Measurements from ENCODE around the gene MSLN. TPM values are rescaled to one million over a fixed set of nuclear protein-coding genes. Genes with fewer than 3 reads are reported as not detected.
A peak's percentile ranks its signal among the peaks of the same experiment; 100 is the strongest.

Gene MSLN
- total RNA-seq, 2 experiments from 2014 or later, result not detected

- no peak overlapping the region for H3K4me3 Mint-ChIP-seq
- no peak overlapping the region for H3K27ac Mint-ChIP-seq
- CTCF ChIA-PET, result interaction anchor here (0.8 kb wide), 1 partner anchor 18 kb away, joined by 3 read pairs; no protein-coding TSS in a partner anchor
- no peak for DNase-seq
- peaks cover 2% of the 10 kb centered on the region for H3K4me1 Mint-ChIP-seq (ENCODE audit: low read depth)
- H3K27me3 Mint-ChIP-seq (ENCODE audit: low read depth), result peaks cover 3% of the 10 kb centered on the region
- no peaks in the 10 kb centered on the region for H3K9me3 Mint-ChIP-seq
- H3K36me3 Mint-ChIP-seq (ENCODE audit: low read depth), result peaks cover 7% of the 10 kb centered on the region
- intact Hi-C loops (cut with micrococcal nuclease), result loop anchor here (10.0 kb wide), 1 partner anchor 172 kb away; the partner anchor contains the start of gene LMF1
These were observed 41.9 kb downstream of the MSLN start for GRCh38 chr16:802461-802860.

GRCh38 chr16:802914-803753 lies 42.6 kb downstream of the MSLN start:
- Mint-ChIP-seq H3K27me3 (ENCODE audit: low read depth) (peaks cover 3% of the 10 kb centered on the region), H3K27ac (no peak overlapping the region), H3K36me3 (ENCODE audit: low read depth) (peaks cover 2% of the 10 kb centered on the region), H3K9me3 (no peaks in the 10 kb centered on the region), H3K4me3 (no peak overlapping the region), H3K4me1 (ENCODE audit: low read depth) (peaks cover 5% of the 10 kb centered on the region)
- DNase-seq, result no peak
- intact Hi-C loops (cut with micrococcal nuclease), result loop anchor here (10.0 kb wide), 1 partner anchor 172 kb away; the partner anchor contains the start of gene LMF1
- CTCF ChIA-PET, result interaction anchor here (0.6 to 0.8 kb wide), 2 partner anchors 19 to 247 kb away, joined by 3 to 4 read pairs; no protein-coding TSS in a partner anchor

DNA sequence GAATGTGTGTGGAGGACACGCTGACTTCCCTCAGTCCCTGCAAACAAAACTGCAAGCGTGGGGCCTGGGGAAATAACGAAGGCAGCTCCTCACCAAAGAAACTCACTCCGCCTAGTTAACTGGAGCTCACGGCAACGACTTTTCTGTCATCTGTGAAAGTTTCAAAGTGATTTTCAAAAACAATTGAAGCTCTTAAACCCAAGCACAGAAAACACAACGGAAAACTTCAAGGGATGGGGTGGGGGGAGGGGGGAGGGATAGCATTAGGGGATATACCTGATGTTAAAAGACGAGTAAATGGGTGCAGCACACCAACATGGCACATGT lies 43.2 kb downstream of the MSLN start:
- Mint-ChIP-seq H3K9me3 (no peaks in the 10 kb centered on the region), H3K4me3 (no peak overlapping the region), H3K4me1 (ENCODE audit: low read depth) (peaks cover 10% of the 10 kb centered on the region), H3K27me3 (ENCODE audit: low read depth) (peaks cover 3% of the 10 kb centered on the region), H3K36me3 (ENCODE audit: low read depth) (peaks cover under 1% of the 10 kb centered on the region), H3K27ac (no peak overlapping the region)
- intact Hi-C loops (cut with micrococcal nuclease), result loop anchor here (10.0 kb wide), 1 partner anchor 171 kb away; the partner anchor contains the start of gene LMF1
- CTCF ChIA-PET, result interaction anchor here (0.6 kb wide), 1 partner anchor 247 kb away, joined by 4 read pairs; no protein-coding TSS in a partner anchor
- DNase-seq, result no peak

DNA sequence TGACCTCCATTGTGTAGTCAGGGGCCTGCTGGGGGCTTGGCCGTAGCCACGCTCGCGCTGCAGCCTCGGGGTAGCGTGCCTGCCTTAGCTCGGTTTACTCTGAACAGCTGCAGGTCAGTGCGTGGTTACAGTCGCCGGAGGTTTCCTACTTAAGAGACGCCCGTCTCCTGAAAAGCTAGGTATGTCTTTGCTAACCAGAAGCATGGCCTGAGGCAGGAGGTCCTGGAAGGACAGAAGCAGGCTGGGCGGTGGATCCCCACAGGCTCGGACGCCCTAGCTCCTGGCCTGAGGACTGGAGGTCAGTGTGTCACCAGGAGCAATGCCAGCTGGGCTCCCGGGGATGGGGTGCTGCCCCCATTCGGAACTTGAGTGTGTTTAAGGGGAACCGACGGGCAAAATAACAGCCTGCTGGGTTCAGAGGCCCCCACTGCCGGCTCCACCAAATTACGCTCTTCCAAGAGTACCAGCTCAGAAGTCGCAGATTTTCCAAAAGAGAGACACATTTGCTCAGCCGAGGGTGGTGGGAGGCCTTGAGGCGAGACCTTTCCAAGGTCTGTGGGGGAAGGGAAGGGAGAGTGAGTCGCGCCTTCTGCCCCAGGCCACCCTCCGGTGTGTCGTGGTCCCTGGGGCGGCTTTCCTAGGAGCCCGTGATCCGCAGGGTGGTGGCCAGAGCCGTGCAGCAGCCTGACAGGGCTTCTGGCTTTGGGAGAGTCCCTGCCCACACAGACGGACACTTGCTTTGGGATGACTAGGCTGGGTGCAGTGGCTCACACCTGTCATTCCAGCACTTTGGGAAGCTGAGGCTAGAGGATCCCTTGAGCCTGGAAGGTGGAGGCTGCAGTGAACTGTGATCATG lies 43.9 kb downstream of the MSLN start:
- CTCF ChIA-PET, result interaction anchor here (0.6 kb wide), 1 partner anchor 246 kb away, joined by 4 read pairs; no protein-coding TSS in a partner anchor
- Mint-ChIP-seq H3K27me3 (ENCODE audit: low read depth) (peaks cover 3% of the 10 kb centered on the region), H3K27ac (no peak overlapping the region), H3K4me1 (ENCODE audit: low read depth) (peaks cover 11% of the 10 kb centered on the region), H3K36me3 (ENCODE audit: low read depth) (no peaks in the 10 kb centered on the region), H3K9me3 (no peaks in the 10 kb centered on the region), H3K4me3 (no peak overlapping the region)
- no peak for DNase-seq
- intact Hi-C loops (cut with micrococcal nuclease), result loop anchor here (10.0 kb wide), 1 partner anchor 170 kb away; the partner anchor contains the start of gene LMF1

DNA sequence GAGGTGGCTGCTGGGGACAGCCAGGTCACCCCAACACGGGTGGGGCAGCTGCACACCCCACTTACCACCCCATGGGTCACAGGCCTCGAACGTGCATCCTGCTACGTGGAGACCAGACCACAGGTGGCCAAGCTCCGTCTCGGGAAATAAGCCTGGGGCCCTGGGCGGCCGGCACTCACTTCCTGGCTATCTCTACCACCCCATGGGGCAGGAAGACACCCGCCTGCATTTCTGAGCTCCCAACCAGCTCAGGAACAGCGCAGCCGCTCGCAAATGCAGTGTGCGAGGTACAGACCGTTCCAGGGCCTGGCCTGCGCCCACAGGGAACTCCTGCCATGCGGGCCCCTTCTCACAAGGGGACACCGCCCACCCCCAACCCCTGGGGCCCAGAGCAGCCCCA lies 44.9 kb downstream of the MSLN start:
- H3K9me3 Mint-ChIP-seq, result no peaks in the 10 kb centered on the region
- intact Hi-C loops (cut with micrococcal nuclease), result loop anchor here (10.0 kb wide), 1 partner anchor 169 kb away; the partner anchor contains the start of gene LMF1
- CTCF ChIA-PET, result no interaction called here
- H3K4me1 Mint-ChIP-seq (ENCODE audit: low read depth), result peaks cover 11% of the 10 kb centered on the region
- peak overlapping the region; percentile 98 for H3K4me3 Mint-ChIP-seq
- no peak overlapping the region for H3K27ac Mint-ChIP-seq
- H3K27me3 Mint-ChIP-seq (ENCODE audit: low read depth), result peaks cover 3% of the 10 kb centered on the region
- no peaks in the 10 kb centered on the region for H3K36me3 Mint-ChIP-seq (ENCODE audit: low read depth)
- no peak for DNase-seq

- H3K27me3 Mint-ChIP-seq (ENCODE audit: low read depth), result no peaks in the 10 kb centered on the region
- intact Hi-C loops (cut with micrococcal nuclease), result loop anchor here (1.0 to 10.0 kb wide), 3 partner anchors 19 to 249 kb away; partner anchors contain the start of genes CHTF18, LMF1 and RPUSD1
- peak; percentile 91 for DNase-seq
- H3K9me3 Mint-ChIP-seq, result no peaks in the 10 kb centered on the region
- peak overlapping the region; percentile 88 for H3K27ac Mint-ChIP-seq
- peaks cover 11% of the 10 kb centered on the region for H3K4me1 Mint-ChIP-seq (ENCODE audit: low read depth)
- peak overlapping the region; percentile 98 for H3K4me3 Mint-ChIP-seq
- CTCF ChIA-PET, result no interaction called here
- H3K36me3 Mint-ChIP-seq (ENCODE audit: low read depth), result no peaks in the 10 kb centered on the region
These were observed 47.0 kb downstream of the MSLN start for GRCh38 chr16:807347-808084.

DNA sequence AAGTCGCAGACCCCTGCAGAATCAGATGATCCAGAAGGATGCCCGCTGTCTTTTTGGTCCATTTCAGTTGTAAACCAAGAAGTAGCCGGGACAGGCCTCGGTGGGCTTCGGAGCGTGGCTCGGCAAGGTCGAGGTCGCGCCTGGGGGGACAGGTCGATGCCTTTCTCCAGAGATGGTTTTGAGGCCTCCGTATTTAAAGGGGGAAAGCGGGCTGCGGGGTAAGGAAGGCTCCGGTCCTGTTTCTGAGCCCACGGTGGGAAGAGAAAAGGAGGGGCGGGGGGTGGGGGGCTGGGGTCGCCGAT lies 47.5 kb downstream of the MSLN start:
- H3K4me3 Mint-ChIP-seq, result peak overlapping the region; percentile 98
- H3K4me1 Mint-ChIP-seq (ENCODE audit: low read depth), result peaks cover 12% of the 10 kb centered on the region
- H3K27me3 Mint-ChIP-seq (ENCODE audit: low read depth), result peaks cover 4% of the 10 kb centered on the region
- CTCF ChIA-PET, result no interaction called here
- DNase-seq, result no peak
- no peaks in the 10 kb centered on the region for H3K36me3 Mint-ChIP-seq (ENCODE audit: low read depth)
- no peaks in the 10 kb centered on the region for H3K9me3 Mint-ChIP-seq
- H3K27ac Mint-ChIP-seq, result peak overlapping the region; percentile 88
- intact Hi-C loops (cut with micrococcal nuclease), result loop anchor here (10.0 kb wide), 1 partner anchor 167 kb away; the partner anchor contains the start of gene LMF1

DNA sequence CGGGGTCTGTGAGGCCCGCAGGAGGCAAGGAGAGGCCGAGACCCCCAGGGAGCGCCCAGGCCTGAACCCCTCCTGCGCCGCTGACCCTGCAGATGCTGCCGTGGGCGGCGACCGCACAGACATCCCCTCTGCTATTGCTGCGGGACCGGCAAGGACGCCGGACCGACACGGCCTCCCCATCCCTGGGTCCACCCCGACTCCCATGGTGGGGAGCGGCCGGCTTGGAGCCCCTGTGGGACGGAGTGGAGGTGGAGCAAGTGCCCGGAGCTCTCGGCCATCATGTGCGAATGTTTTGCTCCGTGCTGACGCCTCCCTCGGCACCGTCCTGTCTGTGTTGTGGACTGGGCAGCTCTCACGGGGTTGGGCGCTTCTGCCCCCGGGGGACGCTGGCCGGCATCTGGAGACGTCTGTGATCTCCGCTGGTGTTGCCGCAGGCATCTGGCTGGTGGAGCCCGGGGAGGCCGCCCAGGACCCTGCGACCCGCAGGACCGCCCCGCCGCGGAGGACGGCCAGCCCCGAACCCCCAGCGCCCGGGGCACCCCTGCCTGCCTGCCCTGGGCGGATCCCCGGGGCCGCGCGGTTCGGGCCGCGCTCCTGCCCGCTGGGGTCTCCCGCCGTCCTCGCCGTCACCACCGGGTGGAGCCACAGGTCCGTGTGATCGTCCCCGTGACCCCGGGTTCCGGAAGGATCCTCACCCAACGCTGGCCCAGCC lies 52.8 kb downstream of the MSLN start:
- CTCF ChIA-PET, result no interaction called here
- peak; percentile 61 for DNase-seq

DNA sequence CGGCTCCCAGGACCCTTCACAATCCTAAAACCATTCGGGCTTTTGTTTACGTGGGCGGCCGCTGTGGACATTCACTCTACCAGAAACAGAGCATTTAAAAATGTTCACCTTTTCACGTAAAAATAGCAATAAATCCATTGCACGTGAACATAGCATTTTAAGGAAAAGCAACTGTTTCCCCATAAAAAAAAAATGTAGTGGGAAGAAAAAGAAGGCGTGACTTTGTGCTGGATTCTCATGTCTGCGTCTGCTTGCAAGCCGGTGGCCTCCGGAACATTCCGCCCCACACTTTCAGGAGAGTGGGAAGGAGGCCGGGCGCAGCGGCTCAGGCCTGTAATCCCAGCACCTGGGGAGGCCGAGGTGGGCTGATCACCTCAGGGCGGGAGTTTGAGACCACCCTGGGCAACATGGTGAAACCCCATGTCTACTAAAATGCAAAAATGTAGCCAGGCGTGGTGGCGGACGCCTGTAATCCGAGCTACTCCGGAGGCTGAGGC lies 53.4 kb downstream of the MSLN start:
- CTCF ChIA-PET, result interaction anchor here (1.3 kb wide), 1 partner anchor 289 kb away, joined by 3 read pairs; no protein-coding TSS in a partner anchor
- peaks cover 13% of the 10 kb centered on the region for H3K27me3 Mint-ChIP-seq (ENCODE audit: low read depth)
- H3K27ac Mint-ChIP-seq, result no peak overlapping the region
- no peak for DNase-seq
- intact Hi-C loops (cut with micrococcal nuclease), result loop anchor here (1.0 kb wide), 2 partner anchors 241 to 289 kb away; no protein-coding TSS in a partner anchor
- H3K4me1 Mint-ChIP-seq (ENCODE audit: low read depth), result peaks cover 4% of the 10 kb centered on the region
- H3K4me3 Mint-ChIP-seq, result no peak overlapping the region
- no peaks in the 10 kb centered on the region for H3K36me3 Mint-ChIP-seq (ENCODE audit: low read depth)
- no peaks in the 10 kb centered on the region for H3K9me3 Mint-ChIP-seq

More for the DNA sequence above, 52.8 kb downstream of the MSLN start:
- no peaks in the 10 kb centered on the region for H3K9me3 Mint-ChIP-seq
- H3K36me3 Mint-ChIP-seq (ENCODE audit: low read depth), result no peaks in the 10 kb centered on the region
- no peak overlapping the region for H3K27ac Mint-ChIP-seq
- H3K4me1 Mint-ChIP-seq (ENCODE audit: low read depth), result peaks cover 8% of the 10 kb centered on the region
- intact Hi-C loops (cut with micrococcal nuclease), result loop anchor here (1.0 kb wide), 1 partner anchor 290 kb away; no protein-coding TSS in a partner anchor
- no peak overlapping the region for H3K4me3 Mint-ChIP-seq
- H3K27me3 Mint-ChIP-seq (ENCODE audit: low read depth), result peaks cover 13% of the 10 kb centered on the region

- H3K36me3 Mint-ChIP-seq (ENCODE audit: low read depth), result no peaks in the 10 kb centered on the region
- CTCF ChIA-PET, result interaction anchor here (1.3 kb wide), 1 partner anchor 288 kb away, joined by 3 read pairs; no protein-coding TSS in a partner anchor
- H3K27ac Mint-ChIP-seq, result no peak overlapping the region
- intact Hi-C loops (cut with micrococcal nuclease), result loop anchor here (1.0 kb wide), 1 partner anchor 240 kb away; no protein-coding TSS in a partner anchor
- peaks cover 16% of the 10 kb centered on the region for H3K27me3 Mint-ChIP-seq (ENCODE audit: low read depth)
- H3K4me1 Mint-ChIP-seq (ENCODE audit: low read depth), result peaks cover 11% of the 10 kb centered on the region
- H3K4me3 Mint-ChIP-seq, result no peak overlapping the region
- no peaks in the 10 kb centered on the region for H3K9me3 Mint-ChIP-seq
- no peak for DNase-seq
These were observed 54.4 kb downstream of the MSLN start for GRCh38 chr16:814974-815373.

DNA sequence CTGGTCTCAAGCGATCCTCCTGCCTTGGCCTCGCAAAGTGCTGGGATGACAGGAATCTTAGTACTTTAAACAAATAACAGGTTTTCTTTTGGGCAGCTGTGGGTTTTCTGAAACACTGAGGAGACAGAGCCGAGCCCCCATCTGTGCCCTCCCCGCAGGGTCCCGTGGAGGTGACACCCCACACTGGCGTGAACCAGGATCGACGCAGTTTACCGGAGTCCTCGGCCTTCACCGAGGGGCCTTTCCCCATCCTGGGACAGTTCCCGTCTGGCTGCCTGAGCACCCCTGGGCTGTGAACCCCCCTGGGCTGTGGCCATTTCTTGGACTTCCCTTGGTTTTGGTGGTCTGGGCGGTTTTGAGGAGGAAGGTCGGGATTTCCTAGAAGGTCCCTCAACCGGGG lies 55.3 kb downstream of the MSLN start:
- no peak overlapping the region for H3K27ac Mint-ChIP-seq
- DNase-seq, result no peak
- peaks cover 18% of the 10 kb centered on the region for H3K27me3 Mint-ChIP-seq (ENCODE audit: low read depth)
- H3K4me1 Mint-ChIP-seq (ENCODE audit: low read depth), result peaks cover 15% of the 10 kb centered on the region
- no peaks in the 10 kb centered on the region for H3K9me3 Mint-ChIP-seq
- no peaks in the 10 kb centered on the region for H3K36me3 Mint-ChIP-seq (ENCODE audit: low read depth)
- CTCF ChIA-PET, result no interaction called here
- intact Hi-C loops (cut with micrococcal nuclease), result no loop called here
- no peak overlapping the region for H3K4me3 Mint-ChIP-seq
